Upper lobe of left lung (tissue), 6 donors: ENCODE measurements around the gene PCSK1N. TPM values are rescaled to one million over a fixed set of nuclear protein-coding genes. Genes with fewer than 3 reads are reported as not detected.

ENCODE experiments used
- ATAC-seq, 2 donors: fragments of 200-7000 bp; cut with Tn5 transposase; one replicate each; pipeline ENCODE4 v1.9.1; 2022; ENCODE audit warnings: mild to moderate bottlenecking in 2 of 2, moderate library complexity in 2 of 2; ENCODE audit not compliant: low FRiP score in 2 of 2
- DNase-seq, 2 donors: peaks; one replicate each; pipeline ENCODE4 v3.0.0-alpha.2; 2019 to 2020
- H3K27ac ChIP-seq, 4 donors: fragments of 200-600 bp; sonication (generic); one replicate each; pipeline ENCODE4 v1.5.1; 2016 to 2019
- H3K27me3 ChIP-seq, 4 donors: fragments of 200-600 bp; sonication (generic); one replicate each; pipeline ENCODE4 v1.5.1; 2017 to 2019
- H3K36me3 ChIP-seq, 4 donors: fragments of 200-600 bp; sonication (generic); one replicate each; pipeline ENCODE4 v1.5.1; 2016 to 2019
- H3K4me1 ChIP-seq, 4 donors: fragments of 200-600 bp; sonication (generic); one replicate each; pipeline ENCODE4 v1.5.1; 2018 to 2019
- H3K4me3 ChIP-seq, 4 donors: fragments of 200-600 bp; sonication (generic); one replicate each; pipeline ENCODE4 v1.5.1; 2017 to 2019; ENCODE audit warnings: mild to moderate bottlenecking in 2 of 4, moderate library complexity in 1 of 4
- H3K9me3 ChIP-seq, 4 donors: fragments of 200-600 bp; sonication (generic); one replicate each; pipeline ENCODE4 v1.5.1; 2018 to 2019
- CTCF ChIP-seq, 6 experiments: fragments of 450-650 bp in 4 of 6; fragments of 200-600 bp in 2 of 6; sonication (generic) in 2 of 6; IDR thresholded peaks; one replicate each; pipeline ENCODE4 v1.5.1; 2016 to 2019; ENCODE audit warnings: antibody characterized with exemption in 6 of 6
- EP300 ChIP-seq, 4 donors: sonication (generic); formaldehyde crosslinking; IDR thresholded peaks; one replicate each; pipeline ENCODE4 v1.5.1; 2017; ENCODE audit warnings: antibody characterized with exemption in 4 of 4, control low read depth in 2 of 4
- POLR2A ChIP-seq, 4 donors: fragments of 450-650 bp; IDR thresholded peaks; one replicate each; pipeline ENCODE4 v1.5.1; 2016 to 2017; ENCODE audit warnings: antibody characterized with exemption in 4 of 4, mild to moderate bottlenecking in 2 of 4
- POLR2AphosphoS5 ChIP-seq, 2 donors: sonication (generic); formaldehyde crosslinking; IDR thresholded peaks; one replicate each; pipeline ENCODE4 v1.5.1; 2017; ENCODE audit warnings: antibody characterized with exemption in 2 of 2
- WGBS, 2 donors: methylation state at CpG; one replicate each; pipeline ENCODE4 v1.1.5; 2017 to 2018; 5-methylcytosine and 5-hydroxymethylcytosine counted together
- total RNA-seq, 6 donors: library from RNA; depleted of rRNA in 4 of 6; stranded (reverse); fragments of >200 nt in 4 of 6; gene quantifications; one replicate each; pipeline versions ENCODE4 v1.1.0 to v1.2.1, GENCODE V29; 2016 to 2021
- donor health status: DM: no; HTN: no; CAD: no; lungs with moderate emphysema.
- donor health status: DM: no; HTN: yes; CAD: no; lungs with severe emphysema.

The PCSK1N gene
- total RNA-seq, 6 donors from 2014 or later = 1.0 to 7.5 (median 2.3) TPM

GRCh38 chrX:48785540-48786214 is 49.7 kb downstream of the PCSK1N start:
- no peaks in the 10 kb centered on the region for H3K36me3 ChIP-seq
- ATAC-seq (no peak), DNase-seq (no peak)
- H3K9me3 ChIP-seq = no peaks in the 10 kb centered on the region
- no peaks in the 10 kb centered on the region for H3K27me3 ChIP-seq
- H3K4me1 ChIP-seq = no peaks in the 10 kb centered on the region
- 71 to 84% methylated on average over 7 to 16 of the region's 16 CpGs for WGBS, 2 donors
- H3K27ac ChIP-seq = no peak overlapping the region
- TF ChIP-seq EP300 (IDR thresholded peaks at IDR 0.05) = no peak
- TF ChIP-seq POLR2AphosphoS5 (IDR thresholded peaks at IDR 0.05) = no peak
- TF ChIP-seq CTCF (IDR thresholded peaks at IDR 0.05) = no peak
- TF ChIP-seq POLR2A (IDR thresholded peaks at IDR 0.05) = no peak
- H3K4me3 ChIP-seq = no peak overlapping the region

- no peak for ATAC-seq
- H3K4me1 ChIP-seq = no peaks in the 10 kb centered on the region
- WGBS, 2 donors = 90% methylated on average over 1 of the region's 1 CpG; no CpG with 5 or more reads in 1 of the 2 donors
- H3K36me3 ChIP-seq = no peaks in the 10 kb centered on the region
- no peak overlapping the region for H3K4me3 ChIP-seq
- no peak for DNase-seq
- no peak overlapping the region for H3K27ac ChIP-seq
- TF ChIP-seq POLR2A (IDR thresholded peaks at IDR 0.05) (no peak), POLR2AphosphoS5 (IDR thresholded peaks at IDR 0.05) (no peak), EP300 (IDR thresholded peaks at IDR 0.05) (no peak), CTCF (IDR thresholded peaks at IDR 0.05) (no peak)
- no peaks in the 10 kb centered on the region for H3K9me3 ChIP-seq
- H3K27me3 ChIP-seq = no peaks in the 10 kb centered on the region
Observed at GRCh38 chrX:48785186-48785539, 50.2 kb downstream of the PCSK1N start.

GRCh38 chrX:48784726-48785125 is 50.7 kb downstream of the PCSK1N start:
- Histone ChIP-seq H3K27me3 (no peaks in the 10 kb centered on the region), H3K27ac (no peak overlapping the region)

GRCh38 chrX:48782795-48783194 is 52.6 kb downstream of the PCSK1N start:
- no peaks in the 10 kb centered on the region for H3K4me1 ChIP-seq
- WGBS, 2 donors = 73 to 100% methylated on average over 4 to 8 of the region's 13 CpGs
- no peak for TF ChIP-seq POLR2A (IDR thresholded peaks at IDR 0.05)
- TF ChIP-seq POLR2AphosphoS5 (IDR thresholded peaks at IDR 0.05) = no peak
- no peak for TF ChIP-seq CTCF (IDR thresholded peaks at IDR 0.05)
- TF ChIP-seq EP300 (IDR thresholded peaks at IDR 0.05) = no peak
- no peaks in the 10 kb centered on the region for H3K36me3 ChIP-seq
- H3K27me3 ChIP-seq = no peaks in the 10 kb centered on the region
- no peak overlapping the region for H3K27ac ChIP-seq
- H3K4me3 ChIP-seq = no peak overlapping the region
- no peak for ATAC-seq
- no peaks in the 10 kb centered on the region for H3K9me3 ChIP-seq
- no peak for DNase-seq

More at GRCh38 chrX:48784726-48785125, 50.7 kb downstream of the PCSK1N start:
- no peaks in the 10 kb centered on the region for H3K36me3 ChIP-seq
- no peaks in the 10 kb centered on the region for H3K4me1 ChIP-seq
- no peaks in the 10 kb centered on the region for H3K9me3 ChIP-seq
- DNase-seq (no peak), ATAC-seq (no peak)
- H3K4me3 ChIP-seq = no peak overlapping the region
- 54% methylated on average over 3 of the region's 3 CpGs; no CpG with 5 or more reads in 1 of the 2 donors for WGBS, 2 donors
- TF ChIP-seq CTCF (IDR thresholded peaks at IDR 0.05) (no peak), EP300 (IDR thresholded peaks at IDR 0.05) (no peak)

GRCh38 chrX:48782216-48782615 is 53.2 kb downstream of the PCSK1N start:
- no peaks in the 10 kb centered on the region for H3K4me1 ChIP-seq
- WGBS, 2 donors = 64 to 72% methylated on average over 2 of the region's 2 CpGs
- H3K9me3 ChIP-seq = no peaks in the 10 kb centered on the region
- H3K27ac ChIP-seq = no peak overlapping the region
- TF ChIP-seq CTCF (IDR thresholded peaks at IDR 0.05) (no peak), POLR2A (IDR thresholded peaks at IDR 0.05) (no peak), POLR2AphosphoS5 (IDR thresholded peaks at IDR 0.05) (no peak), EP300 (IDR thresholded peaks at IDR 0.05) (no peak)
- H3K4me3 ChIP-seq = no peak overlapping the region
- no peaks in the 10 kb centered on the region for H3K36me3 ChIP-seq
- H3K27me3 ChIP-seq = no peaks in the 10 kb centered on the region
- ATAC-seq (no peak), DNase-seq (no peak)
